H1 (cell line): Measurements from ENCODE around the gene QSOX2. TPM values are rescaled to one million over a fixed set of nuclear protein-coding genes. Genes with fewer than 3 reads are reported as not detected.

Experiments used
- CTCF ChIA-PET: fragments of 300-600 bp; sonication (Branson Sonifier 250); formaldehyde crosslinking; loops from one replicate; lab custom pipeline; 2021; ENCODE audit not compliant: partially characterized antibody; lab: Charles Lee
- POLR2A ChIA-PET: fragments of 300-600 bp; sonication (Branson Sonifier 250); formaldehyde crosslinking; loops from one replicate; lab custom pipeline; 2021; ENCODE audit warnings: inconsistent platforms; ENCODE audit not compliant: partially characterized antibody; lab: Charles Lee
- DNase-seq, 2 experiments: peaks; one replicate each; pipeline versions ENCODE4 v3.0.0 to v3.0.0-alpha.2; 2010 to 2022; ENCODE audit warnings: low spot score in 2 of 2, low read depth in 1 of 2, mixed read lengths in 1 of 2
- FAIRE-seq: peaks from 2 replicates; lab custom pipeline; 2011; peaks lifted over from hg19 to GRCh38; lab: Jason Lieb, UNC
- H2AFZ ChIP-seq: 2 replicates; pipeline ENCODE4 v1.8.1; 2012; ENCODE audit warnings: low read length, inconsistent platforms
- H2AK5ac ChIP-seq: 2 replicates; pipeline ENCODE4 v1.6.1; 2013; ENCODE audit warnings: low read depth, low read length
- H2BK120ac ChIP-seq: replicated peaks from 2 replicates; pipeline ENCODE3; 2013; ENCODE audit warnings: low read depth, low read length, inconsistent platforms
- H2BK12ac ChIP-seq: 2 replicates; pipeline ENCODE4 v1.6.1; 2013; ENCODE audit warnings: low read depth, low read length
- H2BK15ac ChIP-seq: 2 replicates; pipeline ENCODE4 v1.6.1; 2013; ENCODE audit warnings: low read length
- H2BK20ac ChIP-seq: 2 replicates; pipeline ENCODE4 v1.6.1; 2013; ENCODE audit warnings: low read length
- H2BK5ac ChIP-seq: 2 replicates; pipeline ENCODE4 v1.6.1; 2013; ENCODE audit warnings: low read depth, low read length
- H3K14ac ChIP-seq: 2 replicates; pipeline ENCODE4 v1.6.1; 2013; ENCODE audit warnings: inconsistent platforms; ENCODE audit not compliant: insufficient read length
- H3K18ac ChIP-seq: 2 replicates; pipeline ENCODE4 v1.6.1; 2013; ENCODE audit warnings: low read length; ENCODE audit errors: extremely low read depth
- H3K23ac ChIP-seq: 2 replicates; pipeline ENCODE4 v1.6.1; 2013; ENCODE audit warnings: inconsistent platforms; ENCODE audit not compliant: insufficient read length
- H3K23me2 ChIP-seq: 2 replicates; pipeline ENCODE4 v1.6.1; 2013; ENCODE audit warnings: low read depth, low read length
- H3K27ac ChIP-seq: 2 replicates; pipeline ENCODE4 v1.6.1; 2011; ENCODE audit warnings: low read depth, low read length, inconsistent platforms
- H3K27me3 ChIP-seq, 4 experiments: replicated peaks in 1 of 4; 1 replicate in 1 of 4; 2 replicates in 3 of 4; pipeline versions ENCODE4 v1.6.1 to v1.8.1; 2011 to 2013; ENCODE audit warnings: low read length in 3 of 4, mild to moderate bottlenecking in 3 of 4, inconsistent platforms in 2 of 4, mixed read lengths in 2 of 4, moderate library complexity in 1 of 4; ENCODE audit not compliant: control insufficient read depth in 3 of 4, insufficient read depth in 3 of 4; ENCODE audit errors: extremely low read depth in 1 of 4
- H3K36me3 ChIP-seq, 4 experiments: 2 replicates each; pipeline versions ENCODE4 v1.6.1 to v1.8.1; 2011 to 2013; ENCODE audit warnings: mild to moderate bottlenecking in 4 of 4, low read length in 3 of 4, moderate library complexity in 2 of 4, control low read depth in 1 of 4, inconsistent platforms in 1 of 4; ENCODE audit not compliant: insufficient read depth in 4 of 4, control insufficient read depth in 2 of 4
- H3K4ac ChIP-seq: replicated peaks from 2 replicates; pipeline ENCODE3; 2013; ENCODE audit warnings: low read length, low read depth, mixed read lengths, inconsistent platforms; ENCODE audit not compliant: insufficient read length
- H3K4me1 ChIP-seq, 4 experiments: replicated peaks in 1 of 4; 1 replicate in 1 of 4; 2 replicates in 3 of 4; pipeline versions ENCODE4 v1.6.1 to v1.8.1; 2011 to 2013; ENCODE audit warnings: low read length in 3 of 4, inconsistent platforms in 2 of 4, mixed read lengths in 1 of 4; ENCODE audit not compliant: insufficient read depth in 4 of 4, control insufficient read depth in 3 of 4
- H3K4me2 ChIP-seq, 2 experiments: 2 replicates each; pipeline versions ENCODE4 v1.6.1 to v1.8.1; 2011 to 2013; ENCODE audit warnings: low read depth in 2 of 2, low read length in 2 of 2, control low read depth in 1 of 2, inconsistent platforms in 1 of 2, mild to moderate bottlenecking in 1 of 2; ENCODE audit not compliant: insufficient read depth in 1 of 2
- H3K4me3 ChIP-seq, 4 experiments: fragments of 200-600, 300-600 bp in 1 of 4; sonication (generic), shearing (Covaris generic), sonication (Bioruptor Twin) in 1 of 4; 2 replicates each; pipeline versions ENCODE4 v1.5.1 to v1.8.1; 2011 to 2016; ENCODE audit warnings: low read length in 4 of 4, low read depth in 3 of 4, control low read depth in 2 of 4, inconsistent platforms in 2 of 4, mild to moderate bottlenecking in 2 of 4, mixed read lengths in 1 of 4, moderate library complexity in 1 of 4; ENCODE audit not compliant: insufficient read depth in 2 of 4; ENCODE audit errors: extremely low read depth in 1 of 4
- H3K56ac ChIP-seq: replicated peaks from 2 replicates; pipeline ENCODE3; 2013; ENCODE audit warnings: low read depth, mild to moderate bottlenecking, mixed read lengths, low read length, inconsistent platforms; ENCODE audit not compliant: insufficient read length
- H3K79me1 ChIP-seq: 2 replicates; pipeline ENCODE4 v1.6.1; 2013; ENCODE audit warnings: low read depth, low read length, control low read depth
- H3K79me2 ChIP-seq, 2 experiments: 2 replicates each; pipeline versions ENCODE4 v1.6.1 to v1.8.1; 2012 to 2013; ENCODE audit warnings: low read length in 2 of 2, mild to moderate bottlenecking in 2 of 2, inconsistent platforms in 1 of 2; ENCODE audit not compliant: insufficient read depth in 2 of 2, control insufficient read depth in 1 of 2
- H3K9ac ChIP-seq, 4 experiments: replicated peaks in 1 of 4; 1 replicate in 1 of 4; 2 replicates in 3 of 4; pipeline versions ENCODE4 v1.6.1 to v1.8.1; 2011 to 2013; ENCODE audit warnings: low read depth in 3 of 4, low read length in 3 of 4, control low read depth in 2 of 4, mild to moderate bottlenecking in 2 of 4, moderate library complexity in 2 of 4, inconsistent platforms in 1 of 4; ENCODE audit errors: extremely low read depth in 1 of 4
- H3K9me3 ChIP-seq, 2 experiments: 2 replicates each; pipeline versions ENCODE4 v1.6.1 to v1.8.1; 2012 to 2013; ENCODE audit warnings: mild to moderate bottlenecking in 2 of 2, moderate library complexity in 2 of 2, control low read depth in 1 of 2, inconsistent platforms in 1 of 2, low read depth in 1 of 2, low read length in 1 of 2, mixed read lengths in 1 of 2; ENCODE audit not compliant: insufficient read depth in 2 of 2
- H4K20me1 ChIP-seq, 2 experiments: replicated peaks in 1 of 2; 2 replicates each; pipeline versions ENCODE3 to v1.8.1; 2011 to 2013; ENCODE audit warnings: inconsistent platforms in 2 of 2, low read length in 2 of 2, mild to moderate bottlenecking in 1 of 2; ENCODE audit not compliant: insufficient read depth in 2 of 2, control insufficient read depth in 1 of 2
- H4K5ac ChIP-seq: 2 replicates; pipeline ENCODE4 v1.6.1; 2013; ENCODE audit warnings: low read length, low read depth, mixed read lengths, inconsistent platforms; ENCODE audit not compliant: insufficient read length
- H4K8ac ChIP-seq: 2 replicates; pipeline ENCODE4 v1.8.0; 2013; ENCODE audit warnings: mild to moderate bottlenecking, moderate library complexity, low read length, inconsistent platforms; ENCODE audit not compliant: insufficient read depth; ENCODE audit errors: extremely low read depth
- H4K91ac ChIP-seq: replicated peaks from 2 replicates; pipeline ENCODE3; 2013; ENCODE audit warnings: low read length, mixed read lengths, inconsistent platforms; ENCODE audit not compliant: insufficient read length
- KDM1A ChIP-seq: fragments of 200-600, 300-600 bp; sonication (generic); IDR thresholded peaks from 2 replicates; pipeline ENCODE4 v1.7.1; 2016; ENCODE audit warnings: mild to moderate bottlenecking, low read length, borderline replicate concordance
- NANOG ChIP-seq: IDR thresholded peaks from 2 replicates; pipeline ENCODE4 v1.6.1; 2011; ENCODE audit warnings: low read length, low read depth, mild to moderate bottlenecking, inconsistent platforms; ENCODE audit not compliant: insufficient read depth, poor library complexity, severe bottlenecking
- SIN3A ChIP-seq, 2 experiments: IDR thresholded peaks in 1 of 2; conservative IDR thresholded peaks in 1 of 2; 2 replicates each; pipeline ENCODE4 v1.6.1; 2011 to 2012; ENCODE audit warnings: low read length in 2 of 2, improper control_type of control experiment in 1 of 2, low read depth in 1 of 2, mild to moderate bottlenecking in 1 of 2
- TBP ChIP-seq: IDR thresholded peaks from 2 replicates; pipeline ENCODE4 v1.6.1; 2011; ENCODE audit warnings: low read depth, low read length, improper control_type of control experiment
- YY1 ChIP-seq: IDR thresholded peaks from 2 replicates; pipeline ENCODE4 v1.6.1; 2011; ENCODE audit warnings: low read depth, mild to moderate bottlenecking, low read length
- WGBS, 2 experiments: shearing (Covaris generic) in 1 of 2; methylation state at CpG; one replicate each; pipeline versions ENCODE4 v1.1.6 to v1.1.7; 2013 to 2015; ENCODE audit warnings: low lambda C conversion rate in 2 of 2, mixed read lengths in 2 of 2, inconsistent platforms in 1 of 2, low coverage in 1 of 2, missing lambda C conversion rate in 1 of 2; ENCODE audit not compliant: insufficient replicate concordance in 2 of 2, insufficient coverage in 1 of 2, insufficient read length in 1 of 2; ENCODE audit errors: extremely low coverage in 1 of 2, missing lambda C conversion rate in 1 of 2; 5-methylcytosine and 5-hydroxymethylcytosine counted together
- polyA plus RNA-seq, 7 experiments: library from polyadenylated mRNA; depleted of rRNA in 3 of 7; stranded (reverse) in 5 of 7; unstranded in 2 of 7; fragments of >200 nt in 5 of 7; fragments of 200-250 nt in 2 of 7; gene quantifications; 1 replicate in 5 of 7; 2 replicates in 1 of 7; 4 replicates in 1 of 7; pipeline versions ENCODE4 v1.2.1 to v1.2.3, GENCODE V29; 2011 to 2013; ENCODE audit warnings: missing spikeins in 2 of 7, mixed read lengths in 2 of 7
- total RNA-seq: library from RNA; stranded (reverse); fragmentation: NEBNext Ultra II Directional; extraction: Animal tissue kit (Norgen Biotek cat#: 25700); gene quantifications from 2 replicates; pipeline ENCODE4 v1.2.1, GENCODE V29; 2021

The QSOX2 gene
- total and polyA plus RNA-seq, 2 of the 8 experiments (the other 6 are each of a cell fraction or from before 2014, with no cell fraction given), result 18.0 to 28.6 TPM

GRCh38 chr9:136257381-136258298 lies 12.0 kb upstream of the QSOX2 start:
- Histone ChIP-seq H3K79me1 (no peaks in the 10 kb centered on the region), H3K18ac (no peak overlapping the region), H3K23ac (no peak overlapping the region), H3K27ac (no peak overlapping the region), H3K4ac (no peak overlapping the region), H3K27me3 (no peaks in the 10 kb centered on the region), H3K9me3 (no peaks in the 10 kb centered on the region), H4K8ac (no peak overlapping the region; the same call in 1 of the 2 replicates), H3K9ac (no peak overlapping the region), H2AFZ (no peak overlapping the region), H2BK5ac (no peak overlapping the region), H3K14ac (no peak overlapping the region), H4K5ac (no peak overlapping the region), H2BK120ac (no peak overlapping the region), H2BK12ac (no peak overlapping the region), H4K91ac (no peak overlapping the region), H3K23me2 (no peaks in the 10 kb centered on the region), H3K4me2 (no peak overlapping the region), H3K36me3 (no peaks in the 10 kb centered on the region), H3K56ac (no peak overlapping the region), H2BK20ac (no peak overlapping the region), H3K79me2 (no peaks in the 10 kb centered on the region), H4K20me1 (no peaks in the 10 kb centered on the region), H3K4me3 (no peak overlapping the region), H3K4me1 (peaks cover 0 to 4% (median under 1%) of the 10 kb centered on the region in 4 experiments; a peak in 2 of 7 replicates), H2AK5ac (no peak overlapping the region), H2BK15ac (no peak overlapping the region)
- ChIA-PET CTCF (interaction anchor here (0.7 to 1.8 kb wide), 7 partner anchors 10 to 1063 kb away, joined by 3 to 8 read pairs (median 3); no protein-coding TSS in a partner anchor), POLR2A (interaction anchor here (0.5 to 1.0 kb wide), 3 partner anchors 48 to 160 kb away, joined by 3 read pairs; no protein-coding TSS in a partner anchor)
- no peak for TF ChIP-seq YY1
- no peak for TF ChIP-seq NANOG
- TF ChIP-seq TBP, result no peak
- no peak for TF ChIP-seq KDM1A
- no peak for TF ChIP-seq SIN3A (conservative IDR thresholded peaks at IDR 0.05 in 1 of 2, IDR thresholded peaks at IDR 0.05 in 1 of 2; ENCODE audit: low read depth in 1 of 2, low read length in 2 of 2)
- DNase-seq (no peak), FAIRE-seq (no peak)
- 88% methylated on average over 36 of the region's 39 CpGs; no CpG with 5 or more reads in 1 of the 2 experiments for WGBS, 2 experiments
